Sigmoid colon (tissue), 4 donors: ENCODE measurements around the gene COL28A1.

ENCODE experiments used
- CTCF ChIP-seq, 4 experiments: fragments of 450-650 bp in 3 of 4; fragments of 200-600 bp in 1 of 4; IDR thresholded peaks; one replicate each; pipeline ENCODE4 v1.5.1; 2016 to 2019; ENCODE audit warnings: antibody characterized with exemption in 4 of 4, mild to moderate bottlenecking in 3 of 4, moderate library complexity in 2 of 4
- EP300 ChIP-seq, 4 donors: sonication (generic); formaldehyde crosslinking; IDR thresholded peaks; one replicate each; pipeline ENCODE4 v1.6.1; 2017; ENCODE audit warnings: antibody characterized with exemption in 4 of 4
- POLR2A ChIP-seq, 2 donors: fragments of 450-650 bp; IDR thresholded peaks; one replicate each; pipeline ENCODE4 v1.6.1; 2016; ENCODE audit warnings: antibody characterized with exemption in 2 of 2, mild to moderate bottlenecking in 2 of 2, moderate library complexity in 2 of 2
- POLR2AphosphoS5 ChIP-seq, 4 donors: sonication (generic); formaldehyde crosslinking; IDR thresholded peaks; one replicate each; pipeline ENCODE4 v1.6.1; 2017; ENCODE audit warnings: antibody characterized with exemption in 4 of 4

GRCh38 chr7:7519056-7519455 lies 16.6 kb downstream of the COL28A1 start:
- no peak for TF ChIP-seq CTCF (IDR thresholded peaks at IDR 0.05)
- no peak for TF ChIP-seq POLR2A (IDR thresholded peaks at IDR 0.05)
- no peak for TF ChIP-seq POLR2AphosphoS5 (IDR thresholded peaks at IDR 0.05)
- no peak for TF ChIP-seq EP300 (IDR thresholded peaks at IDR 0.05)
